ENCODE results near the gene YIF1B. TPM values are rescaled to one million over a fixed set of nuclear protein-coding genes. Genes with fewer than 3 reads are reported as not detected.

Gene YIF1B
- total RNA-seq, 2 donors from 2014 or later = 77.2 to 84.3 TPM

GRCh38 chr19:38318660-38319059 lies 2.9 kb upstream of the YIF1B start:
- ATAC-seq (replicated peaks) = no peak
- Mint-ChIP-seq H3K4me3 (peak overlapping the region; percentile 85), H3K9me3 (no peaks in the 10 kb centered on the region), H3K4me1 (peaks cover 22% of the 10 kb centered on the region), H3K27me3 (no peaks in the 10 kb centered on the region), H3K36me3 (ENCODE audit: low read depth) (peaks cover 26% of the 10 kb centered on the region), H3K27ac (no peak overlapping the region)

DNA sequence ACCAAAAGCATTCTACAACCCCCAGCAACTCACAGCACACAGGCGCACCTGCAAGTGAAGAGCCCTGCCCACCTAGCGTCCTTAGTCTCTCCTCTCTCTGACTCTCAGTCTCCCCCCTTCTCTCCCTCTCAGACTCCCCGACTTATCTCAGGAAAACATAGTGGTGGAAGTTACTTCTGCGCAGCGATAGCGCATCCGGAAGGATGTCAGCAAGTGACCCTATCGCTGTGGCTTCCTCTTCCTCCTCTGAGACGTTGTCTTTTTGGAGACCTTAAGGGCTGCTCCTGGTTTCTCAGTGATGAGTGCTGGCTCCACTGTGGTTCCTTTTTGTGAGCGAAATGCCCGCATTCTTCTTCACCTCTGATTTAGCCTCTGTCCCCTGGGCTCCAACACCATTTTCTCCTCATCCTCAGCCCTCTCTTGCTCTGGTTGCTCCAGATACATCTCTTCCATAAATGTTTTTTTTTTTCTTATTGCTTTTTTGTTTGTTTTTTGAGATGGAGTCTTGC lies 1.4 kb upstream of the YIF1B start:
- peaks cover 12% of the 10 kb centered on the region for H3K36me3 Mint-ChIP-seq (ENCODE audit: low read depth)
- no peaks in the 10 kb centered on the region for H3K27me3 Mint-ChIP-seq
- H3K4me1 Mint-ChIP-seq = peaks cover 24% of the 10 kb centered on the region
- no peaks in the 10 kb centered on the region for H3K9me3 Mint-ChIP-seq
- no peak for ATAC-seq (replicated peaks)
- peak overlapping the region; percentile 89 for H3K4me3 Mint-ChIP-seq
- H3K27ac Mint-ChIP-seq = peak overlapping the region; percentile 86

GRCh38 chr19:38316477-38317067 lies 825 bp upstream of the YIF1B start:
- peaks cover 7% of the 10 kb centered on the region for H3K36me3 Mint-ChIP-seq (ENCODE audit: low read depth)
- H3K4me1 Mint-ChIP-seq = peaks cover 19% of the 10 kb centered on the region
- ATAC-seq (replicated peaks) = no peak
- H3K4me3 Mint-ChIP-seq = peak overlapping the region; percentile 89
- peak overlapping the region; percentile 86 for H3K27ac Mint-ChIP-seq
- H3K9me3 Mint-ChIP-seq = no peaks in the 10 kb centered on the region
- no peaks in the 10 kb centered on the region for H3K27me3 Mint-ChIP-seq

GRCh38 chr19:38310986-38311385 lies 4.8 kb downstream of the YIF1B start:
- Mint-ChIP-seq H3K9me3 (no peaks in the 10 kb centered on the region), H3K27ac (no peak overlapping the region), H3K4me3 (no peak overlapping the region), H3K4me1 (peaks cover 15% of the 10 kb centered on the region), H3K27me3 (no peaks in the 10 kb centered on the region), H3K36me3 (ENCODE audit: low read depth) (peaks cover 33% of the 10 kb centered on the region)
- ATAC-seq (replicated peaks) = no peak

DNA sequence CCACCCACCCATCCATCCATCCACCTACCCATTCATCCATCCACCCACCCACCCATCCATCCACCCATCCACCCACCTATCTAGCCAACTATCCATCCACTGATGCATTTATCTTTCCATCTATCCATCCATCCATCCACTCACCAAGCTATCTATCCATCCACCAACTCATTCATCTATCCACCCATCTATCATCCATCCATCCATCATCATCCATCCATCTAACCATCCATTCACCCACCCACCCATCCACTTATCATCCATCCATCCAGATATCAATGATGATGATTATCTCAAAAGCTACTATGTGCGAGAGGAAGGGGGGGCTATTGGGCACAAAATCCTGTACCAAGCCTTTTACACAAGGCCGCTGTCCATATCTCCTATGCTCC lies 5.5 kb downstream of the YIF1B start:
- Mint-ChIP-seq H3K9me3 (no peaks in the 10 kb centered on the region), H3K4me1 (peaks cover 15% of the 10 kb centered on the region), H3K27ac (no peak overlapping the region), H3K36me3 (ENCODE audit: low read depth) (peaks cover 33% of the 10 kb centered on the region), H3K27me3 (no peaks in the 10 kb centered on the region), H3K4me3 (no peak overlapping the region)
- no peak for ATAC-seq (replicated peaks)

DNA sequence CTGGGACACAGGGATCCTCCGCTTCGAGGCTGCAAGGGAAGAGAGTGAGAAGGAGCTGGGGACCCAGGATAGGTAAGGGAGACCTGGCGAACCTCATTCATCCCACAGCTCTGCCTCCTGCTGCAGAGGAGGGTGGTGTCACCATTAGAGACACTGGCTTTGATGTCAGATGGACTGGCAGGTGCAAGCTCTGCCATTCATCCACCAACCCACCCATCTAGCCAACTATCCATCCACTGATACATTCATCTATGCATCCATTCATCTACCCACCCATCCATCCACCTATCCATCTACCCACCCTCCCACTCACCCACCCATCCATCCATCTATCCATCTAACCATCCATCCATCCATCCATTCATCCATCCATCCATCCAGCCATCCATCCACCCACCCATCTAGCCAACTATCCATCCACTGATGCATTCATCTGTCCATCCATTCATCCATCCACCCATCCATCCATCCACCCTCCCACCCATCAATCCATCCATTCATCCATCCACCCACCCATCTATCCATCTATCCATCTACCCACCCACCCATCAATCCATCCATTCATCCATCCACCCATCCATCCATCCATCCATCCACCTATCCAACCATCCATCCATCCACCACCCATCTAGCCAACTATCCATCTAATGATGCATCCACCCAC lies 6.0 kb downstream of the YIF1B start:
- Mint-ChIP-seq H3K9me3 (no peaks in the 10 kb centered on the region), H3K27ac (no peak overlapping the region), H3K36me3 (ENCODE audit: low read depth) (peaks cover 33% of the 10 kb centered on the region), H3K27me3 (no peaks in the 10 kb centered on the region), H3K4me3 (no peak overlapping the region), H3K4me1 (peaks cover 15% of the 10 kb centered on the region)
- no peak for ATAC-seq (replicated peaks)

DNA sequence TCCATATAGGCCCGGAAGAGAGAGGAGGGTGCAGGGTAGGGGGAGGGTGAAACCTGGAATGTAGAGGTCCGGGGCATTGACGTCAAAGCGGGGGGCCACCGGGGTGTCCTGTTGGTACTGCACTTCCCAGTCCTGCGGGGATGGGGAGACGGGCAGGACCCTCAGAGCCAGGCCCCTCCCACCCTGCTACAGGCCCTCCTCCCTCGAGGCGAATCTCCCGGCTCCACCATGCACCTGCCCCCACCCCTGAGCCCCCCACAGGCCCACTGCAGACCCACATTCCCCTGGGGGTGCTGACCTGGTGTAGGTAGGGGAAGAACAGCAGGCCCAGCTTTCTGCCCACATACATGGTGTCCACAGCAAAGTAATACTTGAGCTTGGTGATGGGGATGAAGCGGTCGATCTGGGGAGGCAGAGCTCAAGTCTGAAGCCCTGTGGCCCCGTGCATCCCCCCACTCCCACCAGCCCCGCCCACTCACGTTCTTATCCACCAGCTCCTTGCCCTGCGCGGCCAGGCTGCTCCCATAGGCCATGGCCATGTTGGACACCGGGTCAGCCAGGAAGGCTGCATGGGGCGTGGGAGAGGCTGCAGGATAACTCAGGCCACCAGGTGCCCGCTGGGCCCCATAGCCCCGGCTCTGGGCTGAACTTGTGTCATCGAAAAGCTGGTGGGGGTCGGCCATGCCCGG lies 6.7 kb downstream of the YIF1B start:
- peaks cover 33% of the 10 kb centered on the region for H3K36me3 Mint-ChIP-seq (ENCODE audit: low read depth)
- H3K4me1 Mint-ChIP-seq = peaks cover 15% of the 10 kb centered on the region
- no peak overlapping the region for H3K27ac Mint-ChIP-seq
- no peak for ATAC-seq (replicated peaks)
- no peak overlapping the region for H3K4me3 Mint-ChIP-seq
- no peaks in the 10 kb centered on the region for H3K27me3 Mint-ChIP-seq
- H3K9me3 Mint-ChIP-seq = no peaks in the 10 kb centered on the region

DNA sequence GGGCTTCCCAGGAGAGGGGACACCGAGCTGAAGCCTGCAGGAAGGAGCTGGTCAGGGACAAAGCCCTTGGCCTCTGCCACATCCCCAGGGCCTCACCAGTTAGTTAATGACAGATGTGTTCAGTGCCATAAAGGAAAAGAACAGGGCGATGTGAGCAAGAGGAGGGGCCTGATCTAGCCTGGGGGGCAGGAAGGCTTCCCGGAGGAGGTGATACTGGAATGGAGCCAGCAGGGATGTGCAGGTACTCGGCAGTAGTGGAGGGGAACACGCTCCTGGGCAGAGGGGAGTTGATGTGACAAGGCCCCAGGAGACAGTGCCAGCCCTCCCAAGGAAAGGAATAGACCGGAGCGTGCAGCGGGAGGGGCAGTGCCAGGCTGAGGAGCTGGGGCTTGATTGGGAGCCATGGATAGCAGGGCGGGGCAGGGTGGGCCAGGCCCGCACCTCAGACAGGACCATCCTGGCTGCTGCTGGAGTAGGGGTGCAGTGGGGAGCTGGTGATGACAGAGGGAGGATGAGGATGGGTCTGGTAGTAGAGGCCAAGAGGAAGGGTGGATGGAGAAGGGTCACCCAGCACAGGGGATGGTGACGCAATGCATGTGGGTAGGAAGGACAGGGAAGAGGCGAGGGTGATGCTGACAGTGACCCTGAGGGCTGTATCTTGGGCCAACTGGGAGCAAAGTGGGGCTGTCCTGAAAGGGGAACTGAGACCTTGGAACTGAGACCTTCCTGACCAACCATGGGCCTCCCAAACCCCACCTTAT lies 7.6 kb downstream of the YIF1B start:
- H3K27ac Mint-ChIP-seq = no peak overlapping the region
- H3K9me3 Mint-ChIP-seq = no peaks in the 10 kb centered on the region
- H3K36me3 Mint-ChIP-seq (ENCODE audit: low read depth) = peaks cover 33% of the 10 kb centered on the region
- peaks cover 15% of the 10 kb centered on the region for H3K4me1 Mint-ChIP-seq
- no peak for ATAC-seq (replicated peaks)
- H3K27me3 Mint-ChIP-seq = no peaks in the 10 kb centered on the region
- no peak overlapping the region for H3K4me3 Mint-ChIP-seq

GRCh38 chr19:38307597-38307996 lies 8.2 kb downstream of the YIF1B start:
- H3K27me3 Mint-ChIP-seq = no peaks in the 10 kb centered on the region
- H3K4me3 Mint-ChIP-seq = no peak overlapping the region

GRCh38 chr19:38307076-38307475 lies 8.7 kb downstream of the YIF1B start:
- H3K27me3 Mint-ChIP-seq = no peaks in the 10 kb centered on the region
- ATAC-seq (replicated peaks) = no peak
- H3K4me3 Mint-ChIP-seq = no peak overlapping the region
- peaks cover 33% of the 10 kb centered on the region for H3K36me3 Mint-ChIP-seq (ENCODE audit: low read depth)
- H3K27ac Mint-ChIP-seq = no peak overlapping the region
- no peaks in the 10 kb centered on the region for H3K9me3 Mint-ChIP-seq
- H3K4me1 Mint-ChIP-seq = peaks cover 10% of the 10 kb centered on the region

More at GRCh38 chr19:38307597-38307996, 8.2 kb downstream of the YIF1B start:
- Mint-ChIP-seq H3K27ac (no peak overlapping the region), H3K4me1 (peaks cover 13% of the 10 kb centered on the region), H3K9me3 (no peaks in the 10 kb centered on the region), H3K36me3 (ENCODE audit: low read depth) (peaks cover 33% of the 10 kb centered on the region)
- ATAC-seq (replicated peaks) = no peak

- H3K9me3 Mint-ChIP-seq = no peaks in the 10 kb centered on the region
- no peak overlapping the region for H3K27ac Mint-ChIP-seq
- no peak overlapping the region for H3K4me3 Mint-ChIP-seq
- no peak for ATAC-seq (replicated peaks)
- peaks cover 10% of the 10 kb centered on the region for H3K4me1 Mint-ChIP-seq
- H3K36me3 Mint-ChIP-seq (ENCODE audit: low read depth) = peaks cover 33% of the 10 kb centered on the region
- no peaks in the 10 kb centered on the region for H3K27me3 Mint-ChIP-seq
Measured at GRCh38 chr19:38306236-38306635, 9.5 kb downstream of the YIF1B start.

DNA sequence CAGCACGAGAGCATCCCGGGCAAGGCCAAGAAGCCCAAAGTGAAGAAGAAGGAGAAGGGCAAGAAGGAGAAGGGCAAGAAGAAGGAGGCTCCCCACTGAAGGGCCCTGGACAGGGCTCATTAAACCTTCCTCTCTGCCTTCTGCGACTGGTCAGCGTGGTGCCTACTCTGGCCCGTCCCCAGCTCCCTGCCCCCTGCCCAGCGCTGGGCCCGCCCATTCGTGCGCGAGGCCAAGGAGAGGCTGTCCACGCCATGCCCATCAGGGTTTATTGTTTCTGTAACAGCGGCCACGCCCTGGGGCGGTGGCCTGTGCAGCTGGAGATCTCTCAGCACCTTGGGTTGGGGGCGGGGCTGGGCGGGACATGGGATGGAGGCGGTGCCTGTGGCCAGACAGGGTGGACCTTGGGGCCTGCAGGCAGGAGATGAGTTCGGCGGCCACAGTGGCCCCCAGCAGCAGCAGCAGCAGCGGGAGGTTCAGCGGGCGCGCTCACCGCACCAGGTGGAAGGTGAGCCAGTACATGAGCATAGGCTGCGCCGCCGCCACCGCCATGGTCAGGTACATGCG lies 10.8 kb downstream of the YIF1B start:
- no peaks in the 10 kb centered on the region for H3K9me3 Mint-ChIP-seq

GRCh38 chr19:38304352-38304865 lies 11.3 kb downstream of the YIF1B start:
- no peak overlapping the region for H3K4me3 Mint-ChIP-seq
- H3K36me3 Mint-ChIP-seq (ENCODE audit: low read depth) = peaks cover 18% of the 10 kb centered on the region
- no peaks in the 10 kb centered on the region for H3K4me1 Mint-ChIP-seq
- H3K27ac Mint-ChIP-seq = no peak overlapping the region
- peak; percentile 3 for ATAC-seq (replicated peaks)
- H3K9me3 Mint-ChIP-seq = no peaks in the 10 kb centered on the region
- H3K27me3 Mint-ChIP-seq = no peaks in the 10 kb centered on the region

More for the DNA sequence above, 10.8 kb downstream of the YIF1B start:
- no peak overlapping the region for H3K4me3 Mint-ChIP-seq
- H3K27me3 Mint-ChIP-seq = no peaks in the 10 kb centered on the region
- peaks cover 23% of the 10 kb centered on the region for H3K36me3 Mint-ChIP-seq (ENCODE audit: low read depth)
- no peak overlapping the region for H3K27ac Mint-ChIP-seq
- H3K4me1 Mint-ChIP-seq = peaks cover under 1% of the 10 kb centered on the region
- ATAC-seq (replicated peaks) = peak; percentile 14

All from activated T-helper 17 cell treated with anti-CD3 and anti-CD28 coated beads, Interleukin-2, amount 50 U/mL, for 72 hours (primary cell).